ENCODE measurements around the gene MAN1C1.
"Not testable (repeated sequence)": the region's sequence is repeated elsewhere in the genome, so short reads cannot be mapped to it uniquely, and the experiment has no call there.

The MAN1C1 gene

GRCh38 chr1:25695090-25695770, 78.6 kb downstream of the MAN1C1 start:
- H3K4me1 ChIP-seq (ENCODE audit: low read length) = no peaks in the 10 kb centered on the region
- H2AFZ ChIP-seq (ENCODE audit: low read depth, low read length) = no peak overlapping the region

GRCh38 chr1:25695771-25696311, 79.2 kb downstream of the MAN1C1 start:
- Histone ChIP-seq H2AFZ (ENCODE audit: low read depth, low read length) (no peak overlapping the region), H3K27me3 (ENCODE audit: low read depth, low read length) (peaks cover 12% of the 10 kb centered on the region; the same call in 1 of the 2 replicates), H3K4me3 (ENCODE audit: low read length) (no peak overlapping the region), H4K20me1 (ENCODE audit: insufficient read depth, low read length) (no peaks in the 10 kb centered on the region), H3K9me3 (ENCODE audit: insufficient read depth, low read length) (no peaks in the 10 kb centered on the region), H3K79me2 (ENCODE audit: low read length) (no peaks in the 10 kb centered on the region), H3K36me3 (replicated peaks; ENCODE audit: low read depth, low read length) (no peaks in the 10 kb centered on the region), H3K4me2 (ENCODE audit: low read length) (no peak overlapping the region), H3K9ac (ENCODE audit: low read length) (no peak overlapping the region), H3K4me1 (ENCODE audit: low read length) (no peaks in the 10 kb centered on the region), H3K27ac (ENCODE audit: low read length) (no peak overlapping the region)
- TF ChIP-seq EZH2phosphoT487 (IDR thresholded peaks at IDR 0.05; ENCODE audit: low read depth) = no peak
- TF ChIP-seq CTCF (IDR thresholded peaks at IDR 0.05; ENCODE audit: low read depth, low read length) = no peak

More at GRCh38 chr1:25695090-25695770, 78.6 kb downstream of the MAN1C1 start:
- H3K9me3 ChIP-seq (ENCODE audit: insufficient read depth, low read length) = no peaks in the 10 kb centered on the region
- H3K27me3 ChIP-seq (ENCODE audit: low read depth, low read length) = peaks cover 12% of the 10 kb centered on the region; the same call in 1 of the 2 replicates
- no peaks in the 10 kb centered on the region for H3K36me3 ChIP-seq (replicated peaks; ENCODE audit: low read depth, low read length)
- H3K4me2 ChIP-seq (ENCODE audit: low read length) = no peak overlapping the region
- no peak overlapping the region for H3K4me3 ChIP-seq (ENCODE audit: low read length)
- H3K27ac ChIP-seq (ENCODE audit: low read length) = no peak overlapping the region
- TF ChIP-seq EZH2phosphoT487 (IDR thresholded peaks at IDR 0.05; ENCODE audit: low read depth) (no peak), CTCF (IDR thresholded peaks at IDR 0.05; ENCODE audit: low read depth, low read length) (no peak)
- H3K9ac ChIP-seq (ENCODE audit: low read length) = no peak overlapping the region
- H4K20me1 ChIP-seq (ENCODE audit: insufficient read depth, low read length) = no peaks in the 10 kb centered on the region
- H3K79me2 ChIP-seq (ENCODE audit: low read length) = no peaks in the 10 kb centered on the region

- not testable (repeated sequence) for H3K4me2 ChIP-seq (ENCODE audit: low read length); H3K27ac ChIP-seq (ENCODE audit: low read length)
- peaks cover 12% of the 10 kb centered on the region; the same call in 1 of the 2 replicates for H3K27me3 ChIP-seq (ENCODE audit: low read depth, low read length)
Observed at GRCh38 chr1:25696643-25697042, 80.1 kb downstream of the MAN1C1 start.

GRCh38 chr1:25697435-25698217, 81.0 kb downstream of the MAN1C1 start:
- Histone ChIP-seq H3K36me3 (replicated peaks; ENCODE audit: low read depth, low read length) (no peaks in the 10 kb centered on the region), H3K9ac (ENCODE audit: low read length) (no peak overlapping the region), H4K20me1 (ENCODE audit: insufficient read depth, low read length) (no peaks in the 10 kb centered on the region), H3K4me2 (ENCODE audit: low read length) (no peak overlapping the region), H3K27me3 (ENCODE audit: low read depth, low read length) (peaks cover 12% of the 10 kb centered on the region; the same call in 1 of the 2 replicates), H3K27ac (ENCODE audit: low read length) (no peak overlapping the region), H3K4me3 (ENCODE audit: low read length) (no peak overlapping the region), H3K79me2 (ENCODE audit: low read length) (no peaks in the 10 kb centered on the region), H3K4me1 (ENCODE audit: low read length) (no peaks in the 10 kb centered on the region), H3K9me3 (ENCODE audit: insufficient read depth, low read length) (no peaks in the 10 kb centered on the region), H2AFZ (ENCODE audit: low read depth, low read length) (no peak overlapping the region)
- TF ChIP-seq CTCF (IDR thresholded peaks at IDR 0.05; ENCODE audit: low read depth, low read length) = no peak
- TF ChIP-seq EZH2phosphoT487 (IDR thresholded peaks at IDR 0.05; ENCODE audit: low read depth) = no peak

More at GRCh38 chr1:25696643-25697042, 80.1 kb downstream of the MAN1C1 start:
- not testable (repeated sequence) for H3K79me2 ChIP-seq (ENCODE audit: low read length); H3K4me1 ChIP-seq (ENCODE audit: low read length); H2AFZ ChIP-seq (ENCODE audit: low read depth, low read length); H3K9ac ChIP-seq (ENCODE audit: low read length); H3K4me3 ChIP-seq (ENCODE audit: low read length); H4K20me1 ChIP-seq (ENCODE audit: insufficient read depth, low read length); H3K9me3 ChIP-seq (ENCODE audit: insufficient read depth, low read length); H3K36me3 ChIP-seq (replicated peaks; ENCODE audit: low read depth, low read length)

Data from OCI-LY3 (cell line).